H1 (cell line): Measurements from ENCODE around the gene TTBK1. TPM values are rescaled to one million over a fixed set of nuclear protein-coding genes. Genes with fewer than 3 reads are reported as not detected.

ENCODE experiments used
- RBBP5 ChIP-seq: IDR thresholded peaks from 2 replicates; pipeline ENCODE4 v1.7.1; 2012; ENCODE audit warnings: low read depth, mild to moderate bottlenecking, inconsistent platforms, low read length, moderate library complexity, borderline replicate concordance
- SP4 ChIP-seq: IDR thresholded peaks from 2 replicates; pipeline ENCODE4 v1.6.1; 2012; ENCODE audit warnings: low read length, inconsistent platforms
- polyA plus RNA-seq, 7 experiments: library from polyadenylated mRNA; depleted of rRNA in 3 of 7; stranded (reverse) in 5 of 7; unstranded in 2 of 7; fragments of >200 nt in 5 of 7; fragments of 200-250 nt in 2 of 7; gene quantifications; 1 replicate in 5 of 7; 2 replicates in 1 of 7; 4 replicates in 1 of 7; pipeline versions ENCODE4 v1.2.1 to v1.2.3, GENCODE V29; 2011 to 2013; ENCODE audit warnings: missing spikeins in 2 of 7, mixed read lengths in 2 of 7
- total RNA-seq: library from RNA; stranded (reverse); fragmentation: NEBNext Ultra II Directional; extraction: Animal tissue kit (Norgen Biotek cat#: 25700); gene quantifications from 2 replicates; pipeline ENCODE4 v1.2.1, GENCODE V29; 2021

TTBK1 gene
- total and polyA plus RNA-seq, 2 of the 8 experiments (the other 6 are each of a cell fraction or from before 2014, with no cell fraction given): 0.53 to 1.6 TPM

GRCh38 chr6:43226192-43226851, 17.0 kb upstream of the TTBK1 start (continued):
- TF ChIP-seq RBBP5 (no peak), SP4 (no peak)
